Ascending aorta (tissue), 2 donors: ENCODE data around the gene RPL28. TPM values are rescaled to one million over a fixed set of nuclear protein-coding genes. Genes with fewer than 3 reads are reported as not detected.

Experiments
- DNase-seq, 2 donors: peaks; one replicate each; pipeline ENCODE4 v3.0.0-alpha.2; 2019; ENCODE audit warnings: low spot score in 2 of 2
- H3K27ac ChIP-seq, 2 donors: fragments of 200-600 bp; sonication (generic); one replicate each; pipeline ENCODE4 v1.5.1; 2016 to 2017; ENCODE audit warnings: mild to moderate bottlenecking in 1 of 2
- H3K27me3 ChIP-seq: fragments of 200-600 bp; sonication (generic); one replicate; pipeline ENCODE4 v1.5.1; 2017
- H3K36me3 ChIP-seq, 2 donors: fragments of 200-600 bp; sonication (generic); one replicate each; pipeline ENCODE4 v1.5.1; 2016
- H3K4me1 ChIP-seq, 2 donors: fragments of 200-600 bp; sonication (generic); one replicate each; pipeline ENCODE4 v1.5.1; 2016 to 2017; ENCODE audit warnings: mild to moderate bottlenecking in 1 of 2
- H3K4me3 ChIP-seq, 2 donors: fragments of 200-600 bp; sonication (generic); one replicate each; pipeline ENCODE4 v1.5.1; 2016 to 2017; ENCODE audit warnings: mild to moderate bottlenecking in 1 of 2
- H3K9me3 ChIP-seq, 2 donors: fragments of 200-600 bp; sonication (generic); one replicate each; pipeline ENCODE4 v1.5.1; 2016
- CTCF ChIP-seq, 3 experiments: fragments of 200-600 bp in 2 of 3; fragments of 450-650 bp in 1 of 3; sonication (generic) in 2 of 3; IDR thresholded peaks; one replicate each; pipeline ENCODE4 v1.5.1; 2016 to 2019; ENCODE audit warnings: antibody characterized with exemption in 3 of 3, mild to moderate bottlenecking in 1 of 3, moderate library complexity in 1 of 3
- intact Hi-C: fragments of 100-400 bp; cut with DNase I; formaldehyde crosslinking; loops from one replicate; pipeline ENCODE4 v1.15.1; 2023
- total RNA-seq: library from RNA; depleted of rRNA; stranded (reverse); fragments of >200 nt; gene quantifications from one replicate; pipeline ENCODE4 v1.1.0, GENCODE V29; 2016

RPL28 gene
- total RNA-seq, 1 donor from 2014 or later, result 542 TPM

- no peak overlapping the region for H3K4me3 ChIP-seq
- H3K27me3 ChIP-seq, result no peaks in the 10 kb centered on the region
- no peaks in the 10 kb centered on the region for H3K9me3 ChIP-seq
- no peak for DNase-seq
- H3K36me3 ChIP-seq, result peaks cover 32 to 43% of the 10 kb centered on the region in 2 donors
- peaks cover 11 to 26% of the 10 kb centered on the region in 2 donors for H3K4me1 ChIP-seq
- intact Hi-C loops, result no loop called here
- no peak overlapping the region for H3K27ac ChIP-seq
- TF ChIP-seq CTCF (IDR thresholded peaks at IDR 0.05), result no peak
These were observed 4.7 kb downstream of the RPL28 start for GRCh38 chr19:55390461-55390880.

GRCh38 chr19:55391191-55391670 is 5.5 kb downstream of the RPL28 start:
- peaks cover 32 to 43% of the 10 kb centered on the region in 2 donors for H3K36me3 ChIP-seq
- no peak overlapping the region for H3K27ac ChIP-seq
- intact Hi-C loops, result no loop called here
- H3K27me3 ChIP-seq, result no peaks in the 10 kb centered on the region
- no peak overlapping the region for H3K4me3 ChIP-seq
- H3K9me3 ChIP-seq, result no peaks in the 10 kb centered on the region
- no peak for TF ChIP-seq CTCF (IDR thresholded peaks at IDR 0.05)
- peaks cover 11 to 26% of the 10 kb centered on the region in 2 donors for H3K4me1 ChIP-seq
- no peak for DNase-seq

GRCh38 chr19:55391702-55392615 is 6.2 kb downstream of the RPL28 start:
- no peak overlapping the region for H3K27ac ChIP-seq
- DNase-seq, result no peak
- no peaks in the 10 kb centered on the region for H3K9me3 ChIP-seq
- no peak overlapping the region for H3K4me3 ChIP-seq
- TF ChIP-seq CTCF (IDR thresholded peaks at IDR 0.05), result no peak
- peaks cover 11 to 20% of the 10 kb centered on the region in 2 donors for H3K4me1 ChIP-seq
- intact Hi-C loops, result no loop called here
- no peaks in the 10 kb centered on the region for H3K27me3 ChIP-seq
- peaks cover 32 to 43% of the 10 kb centered on the region in 2 donors for H3K36me3 ChIP-seq

GRCh38 chr19:55392820-55393761 is 7.4 kb downstream of the RPL28 start:
- Histone ChIP-seq H3K27ac (no peak overlapping the region), H3K4me1 (peaks cover 2 to 9% of the 10 kb centered on the region in 2 donors), H3K9me3 (no peaks in the 10 kb centered on the region), H3K36me3 (peaks cover 21 to 35% of the 10 kb centered on the region in 2 donors), H3K27me3 (no peaks in the 10 kb centered on the region), H3K4me3 (no peak overlapping the region)
- TF ChIP-seq CTCF (IDR thresholded peaks at IDR 0.05), result no peak
- intact Hi-C loops, result no loop called here
- DNase-seq, result no peak

GRCh38 chr19:55398200-55398925 is 12.6 kb downstream of the RPL28 start:
- Histone ChIP-seq H3K27ac (no peak overlapping the region), H3K27me3 (no peaks in the 10 kb centered on the region), H3K4me1 (no peaks in the 10 kb centered on the region), H3K9me3 (no peaks in the 10 kb centered on the region), H3K4me3 (no peak overlapping the region), H3K36me3 (peaks cover 16 to 29% of the 10 kb centered on the region in 2 donors)
- no peak for DNase-seq
- TF ChIP-seq CTCF (IDR thresholded peaks at IDR 0.05), result no peak
- intact Hi-C loops, result no loop called here
